ENCODE data around the gene NGEF. TPM values are rescaled to one million over a fixed set of nuclear protein-coding genes. Genes with fewer than 3 reads are reported as not detected.

Gene NGEF
- total RNA-seq, 3 donors from 2014 or later = 20.1 to 67.5 (median 38.0) TPM

DNA sequence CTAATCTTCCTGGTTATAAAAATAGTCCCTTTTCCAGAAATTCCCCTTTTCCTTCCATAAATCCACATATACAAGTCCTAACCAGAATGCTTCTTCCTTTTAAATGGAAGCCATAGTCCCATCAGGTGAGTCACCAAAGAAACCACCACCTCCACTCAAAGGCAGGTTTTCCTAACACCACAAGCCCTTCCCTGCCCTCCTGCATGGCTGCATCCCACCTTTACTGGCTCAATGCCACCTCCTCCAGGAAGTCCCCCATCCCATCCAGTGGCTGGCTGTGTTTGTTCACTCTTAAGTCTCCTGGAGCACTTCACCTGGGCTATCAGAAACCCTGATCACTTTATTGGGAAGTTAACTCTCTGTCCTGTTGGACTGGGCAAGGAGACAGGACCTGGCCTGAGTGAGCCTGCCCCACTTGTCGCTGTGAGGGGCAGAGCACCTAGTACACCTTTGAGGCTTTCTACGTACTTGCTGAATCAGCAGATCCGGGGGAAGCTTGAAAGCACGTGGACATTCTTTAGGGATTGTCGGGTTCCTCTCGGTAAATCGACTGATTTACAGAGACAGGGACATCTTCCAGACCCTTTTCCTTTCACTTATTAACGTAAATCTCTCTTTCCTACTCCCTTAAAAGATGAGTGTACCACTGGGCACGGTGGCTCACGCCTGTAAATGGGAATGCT is 71.0 kb downstream of the NGEF start:
- H3K4me3 ChIP-seq = no peak overlapping the region
- no peak for ATAC-seq
- H3K4me1 ChIP-seq (ENCODE audit: low read depth) = no peaks in the 10 kb centered on the region
- H3K36me3 ChIP-seq (ENCODE audit: low read depth) = no peaks in the 10 kb centered on the region
- intact Hi-C loops (cut with DNase I, micrococcal nuclease) = no loop called here
- H3K9me3 ChIP-seq = peaks cover 7% of the 10 kb centered on the region
- DNase-seq = no peak
- TF ChIP-seq CTCF (IDR thresholded peaks at IDR 0.05) = no peak

DNA sequence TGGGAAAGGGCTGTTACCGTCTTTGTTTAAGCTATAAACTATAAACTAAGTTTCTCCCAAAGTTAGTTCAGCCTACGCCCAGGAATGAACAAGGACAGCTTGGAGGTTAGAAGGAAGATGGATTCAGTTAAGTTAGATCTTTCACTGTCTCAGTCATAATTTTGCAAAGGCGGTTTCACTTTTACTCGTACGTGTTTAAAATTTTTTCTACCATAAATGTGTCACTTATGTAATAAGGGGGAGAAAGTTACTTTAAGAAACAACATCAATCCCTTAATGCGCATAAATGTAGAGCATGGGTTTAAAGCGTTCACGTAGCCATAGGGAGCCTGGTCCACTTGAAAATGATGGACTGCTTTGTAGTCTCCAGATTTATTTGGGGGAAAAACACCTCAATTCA is 71.7 kb downstream of the NGEF start:
- H3K36me3 ChIP-seq (ENCODE audit: low read depth) = no peaks in the 10 kb centered on the region
- intact Hi-C loops (cut with DNase I, micrococcal nuclease) = no loop called here
- no peak for TF ChIP-seq CTCF (IDR thresholded peaks at IDR 0.05)
- no peak for ATAC-seq
- H3K4me1 ChIP-seq (ENCODE audit: low read depth) = no peaks in the 10 kb centered on the region
- DNase-seq = no peak
- peaks cover 7% of the 10 kb centered on the region for H3K9me3 ChIP-seq
- no peak overlapping the region for H3K4me3 ChIP-seq

DNA sequence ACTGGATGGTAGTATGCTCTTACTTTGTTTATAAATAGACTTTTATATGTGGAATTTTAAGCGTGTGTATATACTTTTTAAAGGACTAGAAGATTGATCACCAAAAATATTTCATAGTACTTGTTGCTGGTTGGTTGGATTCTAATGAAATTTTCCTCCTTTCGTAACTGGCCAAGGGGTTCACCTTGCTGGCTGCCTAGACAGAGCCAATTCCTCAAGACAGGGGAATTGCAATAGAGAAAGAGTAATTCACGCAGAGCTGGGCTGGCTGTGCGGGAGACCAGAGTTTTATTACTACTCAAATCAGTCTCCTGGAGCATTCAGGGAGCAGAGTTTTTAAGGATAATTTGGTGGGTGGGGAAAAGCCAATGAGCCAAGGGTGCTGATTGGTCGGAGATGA is 72.3 kb downstream of the NGEF start:
- Histone ChIP-seq H3K4me1 (ENCODE audit: low read depth) (no peaks in the 10 kb centered on the region), H3K9me3 (peaks cover 7% of the 10 kb centered on the region), H3K36me3 (ENCODE audit: low read depth) (no peaks in the 10 kb centered on the region), H3K4me3 (no peak overlapping the region)
- DNase-seq = no peak
- no peak for ATAC-seq
- intact Hi-C loops (cut with DNase I, micrococcal nuclease) = no loop called here
- no peak for TF ChIP-seq CTCF (IDR thresholded peaks at IDR 0.05)

GRCh38 chr2:232937278-232937906 is 75.7 kb downstream of the NGEF start:
- intact Hi-C loops (cut with DNase I, micrococcal nuclease) = no loop called here
- ATAC-seq = no peak
- H3K36me3 ChIP-seq (ENCODE audit: low read depth) = no peaks in the 10 kb centered on the region
- peaks cover 7% of the 10 kb centered on the region for H3K9me3 ChIP-seq
- no peaks in the 10 kb centered on the region for H3K4me1 ChIP-seq (ENCODE audit: low read depth)
- no peak for TF ChIP-seq CTCF (IDR thresholded peaks at IDR 0.05)
- H3K4me3 ChIP-seq = no peak overlapping the region
- no peak for DNase-seq

- no peak for TF ChIP-seq CTCF (IDR thresholded peaks at IDR 0.05)
- no peaks in the 10 kb centered on the region for H3K36me3 ChIP-seq (ENCODE audit: low read depth)
- intact Hi-C loops (cut with DNase I, micrococcal nuclease) = no loop called here
- no peak for ATAC-seq
- H3K4me3 ChIP-seq = no peak overlapping the region
- peaks cover 15% of the 10 kb centered on the region for H3K4me1 ChIP-seq (ENCODE audit: low read depth)
- DNase-seq = no peak
- no peaks in the 10 kb centered on the region for H3K9me3 ChIP-seq
Measured at GRCh38 chr2:232931636-232932035, 81.4 kb downstream of the NGEF start.

Data from mucosa of descending colon (tissue), 3 donors.